AG09309 (cell line): Measurements from ENCODE around the gene CCKAR.

Experiments
- DNase-seq: peaks from one replicate; pipeline ENCODE4 v3.0.0-alpha.2; 2010; ENCODE audit warnings: low read depth
- H3K4me3 ChIP-seq: 2 replicates; pipeline ENCODE4 v1.5.1; 2011; ENCODE audit warnings: mild to moderate bottlenecking, low read depth, low read length, moderate library complexity; ENCODE audit not compliant: control insufficient read depth
- TF ChIP-seq, protein P1 (sequence below): IDR thresholded peaks from 2 replicates; pipeline ENCODE4 v1.5.1; 2011; ENCODE audit warnings: mild to moderate bottlenecking, low read depth, low read length, inconsistent platforms; ENCODE audit not compliant: insufficient read depth, control insufficient read depth; ENCODE audit errors: missing control alignments

The CCKAR gene

DNA sequence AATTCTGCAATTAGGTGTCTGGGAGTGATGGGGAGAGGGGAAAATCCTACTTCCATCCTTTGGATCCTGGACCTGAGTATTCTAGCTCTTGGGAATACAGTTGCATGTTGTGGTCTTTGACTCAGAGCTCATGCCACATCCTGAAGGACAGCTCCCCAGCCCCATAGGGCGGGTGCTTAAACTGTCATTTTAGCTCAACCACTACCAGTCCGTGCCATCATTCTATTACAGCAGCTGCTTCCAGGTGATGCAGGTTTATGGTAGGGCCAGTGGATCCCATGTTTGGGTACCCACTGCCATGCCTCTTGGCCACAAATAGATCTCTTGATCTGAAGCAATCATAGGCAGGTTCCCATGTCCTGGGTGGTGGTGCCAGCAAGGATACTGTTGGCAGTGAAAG is 34.7 kb downstream of the CCKAR start:
- no peak overlapping the region for H3K4me3 ChIP-seq
- TF ChIP-seq, protein P1, sequence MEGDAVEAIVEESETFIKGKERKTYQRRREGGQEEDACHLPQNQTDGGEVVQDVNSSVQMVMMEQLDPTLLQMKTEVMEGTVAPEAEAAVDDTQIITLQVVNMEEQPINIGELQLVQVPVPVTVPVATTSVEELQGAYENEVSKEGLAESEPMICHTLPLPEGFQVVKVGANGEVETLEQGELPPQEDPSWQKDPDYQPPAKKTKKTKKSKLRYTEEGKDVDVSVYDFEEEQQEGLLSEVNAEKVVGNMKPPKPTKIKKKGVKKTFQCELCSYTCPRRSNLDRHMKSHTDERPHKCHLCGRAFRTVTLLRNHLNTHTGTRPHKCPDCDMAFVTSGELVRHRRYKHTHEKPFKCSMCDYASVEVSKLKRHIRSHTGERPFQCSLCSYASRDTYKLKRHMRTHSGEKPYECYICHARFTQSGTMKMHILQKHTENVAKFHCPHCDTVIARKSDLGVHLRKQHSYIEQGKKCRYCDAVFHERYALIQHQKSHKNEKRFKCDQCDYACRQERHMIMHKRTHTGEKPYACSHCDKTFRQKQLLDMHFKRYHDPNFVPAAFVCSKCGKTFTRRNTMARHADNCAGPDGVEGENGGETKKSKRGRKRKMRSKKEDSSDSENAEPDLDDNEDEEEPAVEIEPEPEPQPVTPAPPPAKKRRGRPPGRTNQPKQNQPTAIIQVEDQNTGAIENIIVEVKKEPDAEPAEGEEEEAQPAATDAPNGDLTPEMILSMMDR: no peak
- no peak for DNase-seq

DNA sequence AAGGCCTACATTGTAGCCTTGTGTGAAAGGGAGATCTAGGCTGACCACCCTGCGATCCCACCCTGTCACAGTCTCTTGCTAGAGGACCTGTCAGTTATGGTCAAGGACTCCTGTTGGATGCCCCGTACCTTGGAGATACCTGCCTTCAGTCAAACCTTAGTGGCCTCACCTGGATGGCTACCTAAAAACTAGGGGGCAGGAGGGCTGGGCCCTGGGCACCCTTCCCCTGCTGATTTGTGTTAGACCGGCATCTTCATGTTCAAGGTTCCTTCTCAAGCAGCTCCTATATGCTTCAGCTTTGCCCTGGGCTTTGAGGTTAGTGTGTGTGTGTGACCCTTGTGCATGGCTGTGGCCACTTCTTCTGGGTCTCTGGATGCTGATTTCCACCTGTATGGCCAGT is 35.3 kb downstream of the CCKAR start:
- TF ChIP-seq, protein P1: no peak
- H3K4me3 ChIP-seq: no peak overlapping the region
- DNase-seq: no peak

DNA sequence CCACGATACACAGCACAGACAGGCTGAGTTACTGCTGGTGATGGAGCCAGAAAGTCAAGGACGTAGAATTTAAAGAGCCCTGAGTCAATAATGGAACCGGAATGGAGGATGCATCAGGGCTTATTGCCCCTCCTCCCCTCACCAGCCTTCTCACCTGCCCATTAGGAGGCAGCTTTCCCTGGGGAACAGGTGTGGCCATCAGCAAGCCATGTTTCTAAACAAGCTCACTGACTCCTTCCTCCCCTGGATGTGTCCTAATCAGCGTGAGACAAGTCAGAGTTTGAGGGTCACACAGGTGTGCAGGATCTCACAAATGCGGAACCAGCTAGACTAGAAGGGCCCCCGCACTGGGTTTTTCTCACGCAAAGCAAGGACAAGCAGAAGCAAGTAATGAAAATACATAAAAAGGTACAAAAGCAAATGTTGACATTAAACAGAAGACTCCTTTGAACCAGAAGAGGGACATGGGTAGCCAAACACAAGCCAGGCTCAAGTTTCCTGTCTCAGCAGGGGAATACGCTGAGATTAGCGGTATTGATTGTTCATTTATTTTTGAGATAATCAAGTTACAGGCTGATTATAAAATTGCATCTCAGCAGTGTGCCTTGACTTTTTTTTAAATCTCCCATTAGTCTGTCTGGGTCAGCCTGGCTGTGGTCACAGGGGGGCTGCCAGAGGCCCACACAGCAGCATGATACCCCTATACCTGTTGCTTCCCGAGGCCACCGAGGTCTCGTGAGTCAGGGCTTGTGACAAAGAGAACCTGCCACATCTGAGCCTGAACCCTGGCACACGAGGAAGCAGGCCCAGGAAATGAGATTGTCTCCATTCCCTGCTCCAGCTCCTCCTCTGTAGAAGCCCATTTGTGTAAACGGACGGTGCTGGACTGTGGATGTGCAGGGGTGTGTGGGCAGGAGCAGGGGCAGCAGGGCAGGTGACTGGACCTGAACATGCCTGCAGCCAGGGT is 37.4 kb downstream of the CCKAR start:
- no peak for DNase-seq
- H3K4me3 ChIP-seq: no peak overlapping the region
- TF ChIP-seq, protein P1: no peak

DNA sequence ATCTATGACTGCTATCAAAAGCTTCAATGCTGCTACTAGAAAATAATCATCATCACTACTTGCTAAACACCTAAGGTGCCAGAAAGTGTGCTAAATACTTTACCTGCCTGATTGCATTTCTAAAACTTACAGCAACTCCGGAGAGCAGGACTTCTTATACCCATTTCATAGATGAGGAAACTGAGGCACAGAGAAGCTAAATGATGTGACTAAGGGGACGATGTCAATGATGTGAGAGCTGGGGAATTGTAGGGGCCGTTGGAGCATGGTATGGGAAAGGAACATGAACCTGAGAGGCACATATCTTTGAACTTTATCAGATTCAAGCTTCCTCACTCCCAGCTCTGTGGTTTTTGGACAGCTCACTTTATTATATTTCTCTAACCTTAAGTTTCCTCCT is 38.7 kb downstream of the CCKAR start:
- TF ChIP-seq, protein P1: no peak
- H3K4me3 ChIP-seq: no peak overlapping the region
- no peak for DNase-seq

DNA sequence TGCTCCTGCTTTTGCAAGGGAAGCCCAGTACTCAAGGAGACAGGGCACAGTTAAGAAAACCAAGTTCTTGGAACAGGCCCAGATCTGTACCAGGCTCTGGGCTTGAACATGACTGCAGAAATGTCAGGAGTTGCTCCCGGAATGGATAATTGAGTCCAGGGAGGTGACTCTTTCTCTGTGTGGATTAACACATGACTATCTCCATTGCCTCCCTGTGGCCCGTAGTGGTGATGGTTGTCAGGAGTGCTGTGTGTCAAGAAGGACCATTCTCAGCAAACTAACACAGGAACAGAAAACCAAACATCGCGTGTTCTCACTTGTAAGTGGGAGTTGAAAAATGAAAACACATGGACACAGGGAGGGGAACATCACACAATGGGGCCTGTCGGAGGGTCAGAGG is 39.9 kb downstream of the CCKAR start:
- H3K4me3 ChIP-seq: no peak overlapping the region
- TF ChIP-seq, protein P1: no peak
- no peak for DNase-seq

DNA sequence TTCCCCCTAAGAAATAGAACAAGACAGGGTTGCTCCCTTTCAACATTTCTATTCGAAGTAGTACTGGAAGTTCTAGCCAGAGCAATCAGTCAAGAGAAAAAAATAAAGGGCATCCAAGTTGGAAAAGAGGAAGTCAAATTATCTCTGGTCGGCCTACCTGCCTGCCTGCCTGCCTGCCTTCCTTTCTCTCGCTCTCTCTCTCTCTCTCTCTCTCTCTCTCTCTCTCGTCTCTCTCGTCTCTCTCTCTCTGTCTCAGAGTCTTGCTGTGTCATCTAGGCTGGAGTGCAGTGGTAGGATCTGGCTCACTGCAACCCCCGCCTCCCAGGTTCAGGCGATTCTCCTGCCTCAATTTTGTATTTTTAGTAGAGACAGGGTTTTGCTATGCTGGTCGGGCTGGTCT is 42.9 kb downstream of the CCKAR start:
- TF ChIP-seq, protein P1: no peak
- H3K4me3 ChIP-seq: no peak overlapping the region
- no peak for DNase-seq
